NCI-H82 (cell line): Measurements from ENCODE around the gene OPRPN.
A peak's percentile ranks its signal among the peaks of the same experiment; 100 is the strongest.

Source experiments
- DNase-seq: peaks from one replicate; lab custom pipeline; 2025; lab: John Stamatoyannopoulos, UW

The OPRPN gene, protein sequence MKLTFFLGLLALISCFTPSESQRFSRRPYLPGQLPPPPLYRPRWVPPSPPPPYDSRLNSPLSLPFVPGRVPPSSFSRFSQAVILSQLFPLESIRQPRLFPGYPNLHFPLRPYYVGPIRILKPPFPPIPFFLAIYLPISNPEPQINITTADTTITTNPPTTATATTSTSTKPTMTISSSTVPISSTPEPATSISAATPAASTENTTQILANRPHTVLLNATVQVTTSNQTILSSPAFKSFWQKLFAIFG

DNA sequence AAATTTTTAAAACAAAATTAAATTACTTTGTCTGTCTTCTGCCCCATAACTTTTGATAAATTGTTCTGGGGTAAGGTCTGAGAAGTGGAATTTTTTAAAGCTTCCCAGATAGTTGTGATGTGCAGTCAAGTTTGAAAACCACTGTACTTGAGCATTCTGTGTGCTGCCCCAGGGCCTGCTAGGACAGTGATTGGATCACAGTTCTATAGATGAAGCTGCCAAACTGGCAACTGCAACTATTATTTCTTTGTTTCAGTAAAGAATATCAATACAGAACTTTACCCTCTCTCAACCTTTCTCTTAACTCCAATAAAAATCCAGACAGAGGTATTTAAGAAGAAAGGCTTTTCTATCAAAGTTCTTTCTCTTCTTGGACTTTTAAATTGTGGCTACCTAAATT, at the start of gene OPRPN:
Gene OPRPN, plus strand, starts transcription at position 361 of the 400 bp plus-strand sequence. CDS start 1,346 bp downstream, outside the sequence.
- no peak for DNase-seq

DNA sequence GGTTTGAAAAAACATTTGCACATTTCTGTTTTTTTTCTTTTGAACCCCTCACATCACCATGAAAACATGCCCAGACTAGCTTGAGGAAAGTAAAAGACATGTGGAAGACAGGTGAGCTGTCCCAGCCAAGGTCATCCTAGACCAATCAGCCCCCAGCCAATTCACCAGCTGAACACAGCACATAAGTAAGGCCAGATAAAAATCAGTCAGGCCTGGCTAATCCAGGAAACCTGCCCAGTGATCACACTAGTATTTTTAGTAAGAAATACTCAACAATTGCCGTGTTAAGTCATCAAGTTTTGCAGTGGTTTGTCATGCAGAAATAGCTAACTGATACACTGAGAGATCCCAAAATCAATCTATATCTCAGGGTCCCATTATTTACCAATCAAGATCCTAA, 41.6 kb upstream of the OPRPN start:
- DNase-seq = no peak

DNA sequence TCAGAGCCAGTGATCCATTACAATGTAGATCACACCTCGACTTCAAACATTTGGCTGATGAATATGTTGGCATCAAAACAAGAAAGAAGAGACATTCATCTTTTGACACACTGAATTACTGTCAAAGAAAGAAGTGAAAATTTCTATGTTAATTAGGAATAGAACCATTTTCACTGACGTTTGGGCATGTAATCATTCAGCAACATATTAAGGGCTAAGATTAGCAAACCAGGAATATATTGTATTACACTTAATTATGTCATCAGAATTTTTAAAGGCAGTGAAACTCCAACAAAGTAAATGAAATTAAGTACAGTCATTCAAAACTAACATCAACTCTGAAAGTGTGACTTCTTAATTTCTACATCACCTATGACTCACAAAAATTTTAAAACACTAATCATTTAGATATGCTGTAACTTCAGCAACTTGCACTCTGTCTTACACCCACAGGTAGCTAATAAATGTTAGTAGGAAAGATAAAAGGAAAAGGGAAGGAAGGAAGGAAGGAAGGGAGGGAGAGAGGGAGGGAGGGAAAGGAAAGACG, 38.6 kb upstream of the OPRPN start:
- DNase-seq = no peak

DNA sequence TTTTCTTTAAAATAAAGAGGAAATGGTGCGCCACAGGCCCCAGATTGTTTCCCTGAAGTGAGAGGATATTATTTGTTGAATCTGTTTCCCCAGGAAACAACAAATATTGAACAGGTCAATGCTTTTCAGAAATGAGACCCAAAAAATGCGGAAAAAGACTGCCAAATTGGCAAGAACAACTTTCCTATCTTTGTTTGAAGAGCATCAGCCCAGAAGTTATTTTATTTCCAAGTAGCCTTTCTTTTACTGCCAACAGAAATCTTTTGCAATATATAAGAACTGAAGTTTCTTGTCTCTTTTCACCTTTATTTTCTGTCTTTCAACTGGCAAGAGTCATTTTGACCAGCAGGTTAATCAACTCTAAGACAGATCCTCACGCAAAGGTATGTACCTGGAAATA, 37.3 kb upstream of the OPRPN start, which contains the start of gene SMR3A:
Gene SMR3A, plus strand, starts transcription at position 301 of the 400 bp plus-strand sequence. CDS start 1,356 bp downstream, outside the sequence.
- no peak for DNase-seq

DNA sequence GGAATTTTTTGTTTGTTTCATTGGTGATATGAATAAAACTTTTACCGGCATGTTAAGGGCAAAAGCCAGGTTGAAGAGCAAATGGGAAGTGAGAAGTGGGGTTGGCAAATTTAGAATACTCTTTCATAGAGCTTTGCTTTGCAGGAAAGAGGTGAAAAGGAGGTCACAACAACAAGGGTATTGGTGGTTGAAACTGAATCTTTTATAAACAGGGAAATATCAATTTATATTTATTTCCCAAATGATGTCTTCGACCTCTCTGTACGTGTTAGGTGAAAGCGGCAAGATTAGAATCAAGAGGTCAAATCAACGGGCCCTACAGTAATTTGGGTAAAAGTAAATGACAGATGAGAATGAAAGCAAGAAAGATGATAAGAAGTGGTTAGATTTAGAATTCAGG, 33.7 kb upstream of the OPRPN start:
- DNase-seq = no peak

DNA sequence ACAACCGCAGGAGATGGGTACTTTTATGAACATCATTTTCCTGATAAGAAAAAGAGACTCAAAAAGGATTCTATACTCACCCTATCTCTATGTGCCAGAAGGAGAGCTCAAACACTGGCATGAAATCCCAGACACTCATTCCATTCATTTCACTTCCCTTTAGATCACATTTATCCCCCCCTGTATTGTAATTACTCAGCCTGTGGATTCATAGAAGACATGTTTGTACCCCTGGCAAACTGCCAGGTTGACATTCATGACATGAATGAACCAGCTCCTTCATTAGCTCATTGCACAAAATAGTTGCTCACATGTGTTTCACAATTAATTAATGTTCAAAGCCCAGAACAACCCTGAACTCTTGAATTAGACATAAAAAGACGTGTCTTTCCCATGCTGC, 32.3 kb upstream of the OPRPN start:
- peak; percentile 1 for DNase-seq

DNA sequence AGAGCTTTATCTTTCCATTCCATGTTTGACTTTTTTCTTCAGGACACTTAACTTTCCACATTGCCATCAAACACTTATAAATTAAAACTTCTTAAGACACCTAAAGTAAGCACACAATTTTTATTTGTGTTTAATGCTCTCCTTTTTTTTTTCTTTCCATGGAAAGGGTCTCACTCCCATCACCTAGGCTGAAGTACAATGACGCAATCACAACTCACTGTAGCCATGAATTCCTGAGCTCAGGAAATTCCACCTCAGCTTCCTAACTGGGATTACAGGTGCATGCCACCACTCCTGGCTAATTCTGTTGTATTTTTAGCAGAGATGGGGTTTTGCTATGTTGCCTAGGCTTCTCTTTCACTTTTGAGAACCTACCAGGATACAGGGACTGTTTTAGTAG, 29.9 kb upstream of the OPRPN start:
- DNase-seq = no peak

DNA sequence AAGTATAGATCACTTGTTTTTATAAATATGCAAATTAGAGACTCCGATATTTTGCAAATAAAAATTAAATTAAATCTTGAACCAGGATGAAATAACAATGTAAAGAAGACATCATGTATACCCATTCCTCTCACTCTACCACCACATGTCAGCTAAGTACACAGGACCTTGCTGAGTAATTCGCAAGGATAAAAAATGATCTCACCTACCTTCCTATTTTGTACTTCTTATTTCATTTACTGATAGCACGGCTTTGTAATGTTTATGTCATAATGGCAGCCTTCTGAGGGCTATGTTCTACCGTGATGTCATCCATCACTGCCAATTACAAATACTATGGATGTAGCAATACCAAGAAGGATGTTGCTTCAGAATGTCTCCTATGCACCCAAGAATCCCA, 25.8 kb upstream of the OPRPN start:
- no peak for DNase-seq

DNA sequence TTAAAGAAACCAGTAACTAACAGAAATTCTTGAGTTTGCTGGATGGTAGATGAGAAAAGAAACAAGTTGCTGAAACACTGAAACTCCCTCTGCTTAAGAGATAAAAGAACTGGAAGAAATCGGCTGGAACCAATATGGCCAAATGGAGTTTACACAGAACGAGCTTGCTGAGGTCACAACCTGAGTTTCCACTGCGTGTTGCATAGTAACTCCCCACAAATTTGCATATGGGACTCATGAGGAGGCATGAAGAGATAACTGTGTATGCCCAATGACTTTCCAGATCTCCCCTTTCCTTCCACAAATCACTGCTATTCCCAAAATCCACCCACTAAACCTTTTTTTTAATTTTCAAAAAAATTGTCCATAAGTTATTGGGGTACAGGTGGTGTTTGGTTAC, 25.0 kb upstream of the OPRPN start:
- DNase-seq = no peak

DNA sequence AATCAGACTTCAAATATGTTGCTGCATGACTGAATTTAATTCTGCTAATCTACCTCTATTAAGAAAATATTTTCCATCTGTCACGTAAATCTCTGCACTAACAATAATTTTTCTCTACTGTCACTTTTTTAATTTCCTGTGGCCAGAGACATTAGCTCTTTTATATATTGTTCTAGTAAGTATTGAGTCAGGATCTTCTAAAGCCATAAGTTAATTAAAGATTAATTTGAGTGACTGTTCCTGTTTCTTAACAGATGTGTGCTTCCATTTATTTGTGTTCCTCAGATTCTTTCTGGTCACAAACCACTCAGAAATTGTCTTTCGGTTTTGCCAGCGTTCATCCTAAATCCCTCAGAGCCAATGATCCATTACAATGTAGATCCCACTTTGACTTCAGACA, 17.2 kb upstream of the OPRPN start:
- DNase-seq = peak; percentile 9

DNA sequence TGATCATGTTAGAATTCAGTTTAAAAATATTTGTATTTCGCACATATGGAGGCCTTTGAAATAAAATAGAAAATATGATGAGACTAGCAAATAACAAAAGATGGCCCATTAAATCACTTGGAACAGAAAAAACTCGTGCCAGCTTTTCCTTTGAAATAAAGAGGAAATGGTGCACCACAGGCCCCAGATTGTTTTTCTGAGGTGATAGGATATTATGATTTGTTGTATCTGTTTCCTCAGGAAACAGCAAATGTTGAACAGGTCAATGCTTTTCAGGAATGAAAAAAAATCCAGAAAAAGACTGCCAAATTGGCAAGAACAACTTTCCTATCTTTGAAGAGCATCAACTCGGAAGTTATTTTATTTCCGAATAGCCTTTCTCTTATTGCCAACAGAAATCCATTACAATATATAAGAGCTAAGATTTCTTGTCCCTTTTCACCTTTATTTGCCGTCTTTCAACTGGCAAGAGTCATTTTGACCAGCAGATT, 15.0 kb upstream of the OPRPN start, which contains the start of gene SMR3B:
Gene SMR3B, plus strand, starts transcription at position 441 of the 491 bp plus-strand sequence. CDS start 1,380 bp downstream, outside the sequence.
- DNase-seq = no peak

DNA sequence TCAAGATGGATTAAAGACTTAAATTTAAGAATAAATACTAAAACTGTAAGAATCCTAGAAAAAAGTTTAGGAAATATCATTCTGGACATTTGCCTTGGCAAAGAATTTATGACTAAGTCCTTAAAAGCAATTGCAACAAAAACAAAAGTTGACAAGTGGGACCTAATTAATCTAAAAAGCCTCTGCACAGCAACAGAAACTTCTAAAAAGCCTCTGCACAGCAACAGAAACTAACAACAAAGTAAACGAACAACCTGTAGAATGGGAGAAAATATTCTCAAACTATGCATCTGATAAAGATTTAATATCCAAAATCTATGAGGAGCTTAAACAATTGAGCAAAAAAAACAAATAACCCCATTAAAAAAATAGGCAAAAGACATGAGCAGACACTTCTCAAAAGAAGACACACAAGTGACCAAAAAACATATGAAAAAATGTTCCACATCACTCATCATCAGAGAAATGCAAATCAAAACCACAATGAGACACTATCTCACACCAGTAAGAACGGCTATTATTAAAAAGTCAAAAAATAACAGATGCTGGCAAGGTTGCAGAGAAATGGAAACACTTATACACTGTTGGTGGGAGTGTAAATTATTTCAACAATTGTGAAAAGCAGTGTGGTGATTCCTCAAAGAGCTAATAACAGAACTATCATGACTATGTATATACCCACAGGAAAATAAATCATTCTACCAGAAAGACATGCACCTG, 5.5 kb upstream of the OPRPN start:
- DNase-seq = no peak

DNA sequence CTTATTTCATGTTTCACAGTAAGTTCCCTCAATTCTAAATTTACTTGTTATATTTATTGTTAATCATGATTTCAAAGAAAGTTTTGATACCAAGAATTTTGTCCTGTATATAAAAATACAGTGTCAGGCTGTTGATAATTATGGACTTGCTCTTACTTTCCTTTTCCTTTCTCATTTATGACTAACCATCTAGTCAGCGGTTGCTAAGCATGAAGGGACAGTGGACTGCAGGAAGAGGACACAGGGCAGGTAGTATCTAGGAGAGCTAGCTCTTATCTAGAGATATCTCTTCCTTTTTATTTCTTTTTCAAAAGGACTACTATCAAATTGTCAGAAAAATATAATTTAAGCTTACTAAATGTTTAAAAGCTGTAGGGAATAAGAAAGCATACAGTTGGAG, 1.6 kb downstream of the OPRPN start:
- no peak for DNase-seq

DNA sequence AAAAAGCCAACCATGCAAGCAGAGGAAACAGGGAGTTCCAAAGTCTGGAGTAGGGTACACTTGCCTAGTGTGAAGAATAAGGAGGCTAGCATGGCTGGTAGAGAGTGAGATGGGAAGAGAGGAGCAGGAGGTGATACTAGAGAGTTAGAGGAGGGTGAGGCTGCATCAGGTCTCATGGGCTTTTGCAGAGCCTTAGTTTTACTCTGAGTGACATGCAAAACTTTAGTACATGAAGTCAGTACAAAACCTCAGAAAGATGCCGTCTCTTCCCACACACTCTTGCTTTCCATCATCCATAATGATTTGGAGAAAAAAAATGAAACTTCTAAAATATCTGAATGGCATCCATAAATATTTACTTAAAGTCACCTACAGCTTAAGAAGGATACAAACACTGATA, 5.0 kb downstream of the OPRPN start:
- DNase-seq = no peak

DNA sequence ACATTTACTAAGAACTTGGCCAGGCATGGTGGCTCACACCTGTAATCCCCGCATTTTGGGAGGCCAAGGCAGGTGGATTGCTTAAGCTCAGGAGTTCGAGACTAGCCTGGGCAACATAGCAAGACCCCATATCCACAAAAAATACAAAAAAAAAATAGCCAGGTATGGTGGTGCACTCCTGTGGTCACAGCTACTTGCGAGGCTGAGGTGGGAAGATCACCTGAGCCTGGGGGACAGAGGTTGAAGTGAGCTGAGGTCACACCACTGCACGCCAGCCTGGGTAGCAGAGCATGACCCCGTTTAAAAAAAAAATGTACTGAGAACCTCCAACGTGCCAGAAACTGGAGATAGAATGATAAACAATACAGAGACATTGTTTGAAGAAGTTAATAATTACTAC, 8.0 kb downstream of the OPRPN start:
- no peak for DNase-seq

DNA sequence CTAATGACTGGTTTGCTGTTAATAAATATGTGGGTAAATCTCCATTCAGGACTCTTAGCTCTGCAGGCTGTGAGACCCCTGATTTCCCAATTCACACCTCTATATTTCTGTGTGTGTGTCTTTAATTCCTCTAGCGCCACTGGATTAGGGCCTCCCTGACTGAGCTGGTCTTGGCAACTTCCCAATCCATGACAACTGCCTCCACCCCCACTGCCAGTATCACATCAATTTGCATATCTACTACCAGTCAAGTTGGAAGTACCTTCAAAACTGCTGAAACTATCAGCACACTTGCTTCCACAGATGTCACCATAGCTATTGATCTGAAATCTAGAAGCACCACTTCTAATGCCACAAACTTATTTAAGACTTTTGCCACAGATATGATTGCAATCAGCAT, 27.6 kb downstream of the OPRPN start:
- peak; percentile 31 for DNase-seq

DNA sequence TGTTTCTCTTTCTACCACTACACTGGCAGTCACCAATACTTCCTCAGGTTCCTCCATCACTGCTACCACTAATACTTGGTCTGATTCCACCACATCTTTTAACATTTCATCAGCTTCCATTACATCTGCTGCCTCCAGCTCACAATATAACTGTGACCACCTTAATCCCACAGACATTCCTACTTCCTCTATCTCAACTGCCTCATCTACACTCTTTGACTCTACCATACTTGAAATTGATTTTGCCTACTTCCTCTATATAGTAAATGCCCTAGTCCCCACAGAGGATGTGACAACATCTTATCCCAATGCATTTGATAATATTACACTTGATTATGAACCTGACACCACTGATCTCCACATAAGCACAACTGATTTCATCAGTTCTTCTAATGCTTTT, 29.0 kb downstream of the OPRPN start:
- no peak for DNase-seq

DNA sequence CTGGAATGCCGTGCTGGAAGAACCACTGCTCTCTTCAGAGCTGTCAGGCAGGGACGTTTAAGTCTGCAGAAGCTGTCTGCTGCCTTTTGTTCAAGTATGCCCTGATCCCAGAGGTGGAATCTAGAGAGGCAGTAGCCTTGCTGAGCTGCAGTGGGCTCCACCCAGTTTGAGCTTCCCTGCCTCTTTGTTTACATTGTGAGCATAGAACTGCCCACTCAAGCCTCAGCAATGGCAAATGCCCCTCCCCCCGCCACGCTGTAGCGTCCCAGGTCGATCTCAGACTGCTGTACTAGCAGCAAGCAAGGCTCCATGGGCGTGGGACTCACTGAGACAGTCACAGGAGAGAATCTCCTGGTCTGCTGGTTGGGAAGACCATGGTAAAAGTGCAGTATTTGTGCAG, 39.5 kb downstream of the OPRPN start:
- DNase-seq = no peak

DNA sequence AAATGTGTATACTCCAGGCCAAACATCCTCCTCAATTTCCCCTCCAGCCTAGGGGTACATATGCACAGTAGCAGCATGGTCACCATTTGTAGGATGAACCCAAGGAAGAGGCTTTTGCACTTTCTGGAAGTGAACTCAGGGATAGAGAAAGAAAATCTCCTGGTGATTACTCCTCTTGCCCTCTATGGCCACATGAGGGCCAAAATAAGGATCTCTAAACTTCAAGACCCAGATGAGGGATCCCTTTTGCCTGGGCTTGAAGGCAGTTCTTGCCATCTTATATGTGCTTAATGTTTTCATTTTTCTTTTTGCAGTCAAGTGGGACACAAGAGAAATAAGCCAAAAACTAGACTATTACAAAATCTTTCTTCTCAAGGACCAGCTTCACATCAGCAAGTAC, 44.7 kb downstream of the OPRPN start:
- no peak for DNase-seq

DNA sequence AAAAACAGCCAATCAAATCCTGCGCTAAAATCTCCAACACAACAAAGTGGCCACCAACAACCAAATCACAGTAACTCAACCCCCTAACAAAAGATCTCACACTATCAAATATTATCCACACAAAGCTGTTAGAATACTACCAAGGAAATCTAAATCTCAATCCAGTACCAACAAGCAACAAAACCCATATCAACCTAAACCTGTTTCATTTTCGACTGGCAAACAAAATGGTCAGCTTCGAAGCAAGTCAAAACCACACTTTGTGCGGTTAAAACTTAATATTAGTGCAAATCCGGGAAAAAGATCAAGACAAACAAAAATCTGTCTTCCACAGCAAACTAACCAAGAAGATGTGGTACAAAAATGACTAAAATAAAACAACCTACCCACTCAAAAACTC, 45.6 kb downstream of the OPRPN start:
- no peak for DNase-seq

DNA sequence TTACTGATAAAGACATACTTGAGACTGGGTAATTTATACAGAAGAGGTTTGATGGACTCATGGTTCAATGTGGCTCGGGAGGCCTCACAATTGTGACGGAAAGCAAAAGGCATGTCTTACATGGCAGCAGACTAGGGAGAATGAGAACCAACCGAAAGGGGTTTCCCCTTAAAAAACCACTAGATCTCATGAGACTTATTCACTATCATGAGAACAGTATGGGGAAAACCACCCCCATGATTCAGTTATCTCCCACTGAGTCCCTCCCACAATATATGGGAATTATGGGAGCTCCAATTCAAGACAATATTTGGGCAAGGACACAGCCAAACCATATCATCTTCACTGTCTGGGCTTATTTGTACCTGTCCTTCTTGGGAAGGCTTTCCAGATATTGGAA, 51.5 kb downstream of the OPRPN start:
- DNase-seq = no peak

DNA sequence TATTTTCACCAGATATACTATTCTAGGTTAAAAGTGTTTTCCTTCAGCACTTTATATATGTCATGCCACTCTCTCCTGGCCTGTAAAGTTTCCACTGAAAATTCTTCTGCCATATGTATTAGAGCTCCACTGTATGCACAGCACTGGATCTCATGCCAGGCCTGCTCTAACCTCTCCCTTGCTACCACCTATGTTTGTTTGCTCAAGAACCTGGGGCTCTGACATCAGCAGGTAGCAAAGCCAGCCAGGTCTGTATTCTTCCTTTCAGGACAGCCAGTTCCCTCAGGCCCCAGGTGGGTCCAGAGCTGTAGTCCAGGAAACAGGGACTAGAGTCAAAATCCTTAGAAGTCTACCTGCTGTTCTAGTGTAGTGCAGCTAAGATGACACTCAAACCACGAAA, 55.2 kb downstream of the OPRPN start:
- no peak for DNase-seq
